ENCODE data around the gene GAL3ST3.
A peak's percentile ranks its signal among the peaks of the same experiment; 100 is the strongest.

DNA sequence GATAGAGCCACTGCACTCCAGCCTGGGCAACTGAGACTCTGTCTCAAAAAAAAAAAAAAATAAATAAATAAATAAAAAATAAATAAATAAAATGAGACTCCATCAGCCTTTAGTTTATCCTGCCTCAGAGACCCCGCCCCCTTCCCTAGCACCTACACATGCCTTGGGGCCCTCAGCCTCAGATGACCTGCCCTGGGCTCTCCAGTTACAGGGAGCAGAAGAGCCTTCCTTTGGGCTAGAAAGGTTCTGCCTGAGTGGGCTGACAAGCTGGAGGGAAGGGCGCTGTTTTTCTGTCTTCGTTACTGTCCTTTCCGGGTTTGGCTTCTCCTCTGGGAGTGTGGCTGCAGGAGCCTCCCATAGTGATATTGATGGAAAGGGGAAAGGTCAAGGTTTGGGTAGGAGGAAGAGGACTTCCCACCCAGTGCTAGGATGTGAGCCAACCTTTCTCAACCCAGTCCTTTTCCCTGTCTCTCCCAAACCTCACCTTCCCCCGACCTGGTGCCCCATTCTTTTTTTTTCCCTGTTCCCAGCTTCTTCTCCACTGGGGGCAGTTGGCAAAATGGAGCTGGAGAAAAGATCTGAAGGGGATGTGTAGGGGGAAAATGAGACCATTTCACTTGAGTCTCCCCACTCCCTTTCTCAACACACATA lies 1.7 kb upstream of the GAL3ST3 start:
- TF ChIP-seq USF2 (IDR thresholded peaks at IDR 0.05; ENCODE audit: low read length) = no peak
- TF ChIP-seq POLR2AphosphoS5 (IDR thresholded peaks at IDR 0.05; ENCODE audit: low read depth, low read length) = no peak
- TF ChIP-seq, protein P1, sequence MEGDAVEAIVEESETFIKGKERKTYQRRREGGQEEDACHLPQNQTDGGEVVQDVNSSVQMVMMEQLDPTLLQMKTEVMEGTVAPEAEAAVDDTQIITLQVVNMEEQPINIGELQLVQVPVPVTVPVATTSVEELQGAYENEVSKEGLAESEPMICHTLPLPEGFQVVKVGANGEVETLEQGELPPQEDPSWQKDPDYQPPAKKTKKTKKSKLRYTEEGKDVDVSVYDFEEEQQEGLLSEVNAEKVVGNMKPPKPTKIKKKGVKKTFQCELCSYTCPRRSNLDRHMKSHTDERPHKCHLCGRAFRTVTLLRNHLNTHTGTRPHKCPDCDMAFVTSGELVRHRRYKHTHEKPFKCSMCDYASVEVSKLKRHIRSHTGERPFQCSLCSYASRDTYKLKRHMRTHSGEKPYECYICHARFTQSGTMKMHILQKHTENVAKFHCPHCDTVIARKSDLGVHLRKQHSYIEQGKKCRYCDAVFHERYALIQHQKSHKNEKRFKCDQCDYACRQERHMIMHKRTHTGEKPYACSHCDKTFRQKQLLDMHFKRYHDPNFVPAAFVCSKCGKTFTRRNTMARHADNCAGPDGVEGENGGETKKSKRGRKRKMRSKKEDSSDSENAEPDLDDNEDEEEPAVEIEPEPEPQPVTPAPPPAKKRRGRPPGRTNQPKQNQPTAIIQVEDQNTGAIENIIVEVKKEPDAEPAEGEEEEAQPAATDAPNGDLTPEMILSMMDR (IDR thresholded peaks at IDR 0.05; ENCODE audit: control extremely low read depth in 1 of 3, insufficient read depth in 1 of 3, low read depth in 1 of 3, low read length in 3 of 3) = 0 out of 4 replicates have a peak, but pooled peaks of 1 of the 3 experiments have one; percentile 13
- TF ChIP-seq CHD1 (IDR thresholded peaks at IDR 0.05; ENCODE audit: low read depth, low read length) = no peak
- TF ChIP-seq TAF1 (IDR thresholded peaks at IDR 0.05; ENCODE audit: low read depth, low read length) = no peak
- TF ChIP-seq CREB1 (IDR thresholded peaks at IDR 0.05) = no peak
- TF ChIP-seq KDM1A (IDR thresholded peaks at IDR 0.05; ENCODE audit: borderline replicate concordance, low read length) = no peak
- no peak for TF ChIP-seq HDAC2 (IDR thresholded peaks at IDR 0.05; ENCODE audit: borderline replicate concordance in 1 of 2, low read depth in 2 of 2, low read length in 2 of 2)
- TF ChIP-seq MAFK (IDR thresholded peaks at IDR 0.05; ENCODE audit: low read depth, low read length) = no peak
- TF ChIP-seq CEBPB (IDR thresholded peaks at IDR 0.05; ENCODE audit: low read depth, low read length) = no peak
- no peak for TF ChIP-seq POLR2A (IDR thresholded peaks at IDR 0.05; ENCODE audit: control extremely low read depth in 1 of 2, low read depth in 2 of 2, low read length in 2 of 2)
- no peak for TF ChIP-seq TBP (IDR thresholded peaks at IDR 0.05; ENCODE audit: low read depth, low read length)
- no peak for TF ChIP-seq GABPA (IDR thresholded peaks at IDR 0.05; ENCODE audit: borderline replicate concordance, insufficient read depth, low read length)

All from H1 (cell line).